Stimulated activated naive CD8-positive, alpha-beta T cell treated with anti-CD3 and anti-CD28 coated beads, Interleukin-15, amount 100 ng/mL, for 72 hours (primary cell): ENCODE results near the gene XKR3.
A peak's percentile ranks its signal among the peaks of the same experiment; 100 is the strongest.
"Not testable (repeated sequence)": the region's sequence is repeated elsewhere in the genome, so short reads cannot be mapped to it uniquely, and the experiment has no call there.

Source experiments
- ATAC-seq: fragments of 150-1000 bp; cut with Tn5 transposase; 2 replicates; pipeline ENCODE4 v1.10.0; 2021; ENCODE audit warnings: mild to moderate bottlenecking, moderate library complexity
- DNase-seq, 2 donors: peaks; one replicate each; pipeline ENCODE4 v3.0.0; 2021 to 2022
- H3K27ac Mint-ChIP-seq, 2 donors: one replicate each; pipeline ENCODE4 v1.8.0; 2022; ENCODE audit warnings: mild to moderate bottlenecking in 2 of 2, mixed read lengths in 2 of 2, moderate library complexity in 2 of 2
- H3K27me3 Mint-ChIP-seq: one replicate; pipeline ENCODE4 v1.8.0; 2022; ENCODE audit warnings: mixed read lengths
- H3K4me1 Mint-ChIP-seq: one replicate; pipeline ENCODE4 v1.8.0; 2022; ENCODE audit warnings: mild to moderate bottlenecking, mixed read lengths
- H3K4me3 Mint-ChIP-seq, 2 donors: one replicate each; pipeline ENCODE4 v1.8.0; 2022; ENCODE audit warnings: mild to moderate bottlenecking in 2 of 2, mixed read lengths in 2 of 2, moderate library complexity in 1 of 2
- H3K9me3 Mint-ChIP-seq, 2 donors: one replicate each; pipeline ENCODE4 v1.8.0; 2022; ENCODE audit warnings: mixed read lengths in 2 of 2

The XKR3 gene

GRCh38 chr22:16819249-16819648, 6.0 kb downstream of the XKR3 start:
- Mint-ChIP-seq H3K27me3 (no peaks in the 10 kb centered on the region), H3K4me1 (peaks cover 8% of the 10 kb centered on the region), H3K9me3 (peaks cover 0 to 5% of the 10 kb centered on the region in 2 donors), H3K4me3 (no peak overlapping the region), H3K27ac (no peak overlapping the region)
- ATAC-seq = no peak
- DNase-seq = no peak

- Mint-ChIP-seq H3K9me3 (peaks cover 0 to 5% of the 10 kb centered on the region in 2 donors), H3K27me3 (no peaks in the 10 kb centered on the region), H3K4me3 (no peak overlapping the region), H3K4me1 (peaks cover 4% of the 10 kb centered on the region), H3K27ac (peak overlapping the region in 1 of 2 donors; percentile 44)
- DNase-seq = no peak
- ATAC-seq = no peak
These were observed 6.7 kb downstream of the XKR3 start for GRCh38 chr22:16818538-16818937.

GRCh38 chr22:16815073-16815472, 10.1 kb downstream of the XKR3 start:
- peaks cover 16% of the 10 kb centered on the region for H3K4me1 Mint-ChIP-seq
- no peak overlapping the region for H3K27ac Mint-ChIP-seq
- DNase-seq = no peak
- ATAC-seq = no peak
- peaks cover 0 to 5% of the 10 kb centered on the region in 2 donors for H3K9me3 Mint-ChIP-seq
- no peaks in the 10 kb centered on the region for H3K27me3 Mint-ChIP-seq
- no peak overlapping the region for H3K4me3 Mint-ChIP-seq

GRCh38 chr22:16810188-16810802, 14.9 kb downstream of the XKR3 start:
- H3K4me1 Mint-ChIP-seq = peaks cover 13% of the 10 kb centered on the region

GRCh38 chr22:16808744-16809143, 16.5 kb downstream of the XKR3 start:
- no peak for DNase-seq
- H3K27ac Mint-ChIP-seq = no peak overlapping the region
- H3K9me3 Mint-ChIP-seq = no peaks in the 10 kb centered on the region
- peaks cover 13% of the 10 kb centered on the region for H3K4me1 Mint-ChIP-seq
- no peak overlapping the region for H3K4me3 Mint-ChIP-seq
- no peak for ATAC-seq
- no peaks in the 10 kb centered on the region for H3K27me3 Mint-ChIP-seq

More at GRCh38 chr22:16810188-16810802, 14.9 kb downstream of the XKR3 start:
- Mint-ChIP-seq H3K9me3 (peaks cover 0 to 5% of the 10 kb centered on the region in 2 donors), H3K4me3 (no peak overlapping the region), H3K27ac (peak overlapping the region in 1 of 2 donors; percentile 76), H3K27me3 (no peaks in the 10 kb centered on the region)
- ATAC-seq (no peak), DNase-seq (no peak)

GRCh38 chr22:16807109-16807508, 18.1 kb downstream of the XKR3 start:
- Mint-ChIP-seq H3K27me3 (no peaks in the 10 kb centered on the region), H3K4me3 (no peak overlapping the region), H3K4me1 (peaks cover 13% of the 10 kb centered on the region), H3K27ac (no peak overlapping the region), H3K9me3 (no peaks in the 10 kb centered on the region)
- ATAC-seq (no peak), DNase-seq (no peak)

- Mint-ChIP-seq H3K4me1 (peaks cover 13% of the 10 kb centered on the region), H3K27ac (no peak overlapping the region), H3K9me3 (no peaks in the 10 kb centered on the region), H3K4me3 (no peak overlapping the region), H3K27me3 (no peaks in the 10 kb centered on the region)
- no peak for DNase-seq
- no peak for ATAC-seq
These were observed 18.8 kb downstream of the XKR3 start for GRCh38 chr22:16806401-16806800.

- H3K4me3 Mint-ChIP-seq = no peak overlapping the region
- no peak for ATAC-seq
- no peaks in the 10 kb centered on the region for H3K9me3 Mint-ChIP-seq
- H3K4me1 Mint-ChIP-seq = no peaks in the 10 kb centered on the region
- H3K27me3 Mint-ChIP-seq = no peaks in the 10 kb centered on the region
- no peak for DNase-seq
- H3K27ac Mint-ChIP-seq = no peak overlapping the region
These were observed 20.3 kb downstream of the XKR3 start for GRCh38 chr22:16804882-16805281.

- no peak overlapping the region for H3K4me3 Mint-ChIP-seq
- H3K27ac Mint-ChIP-seq = no peak overlapping the region
- DNase-seq (no peak), ATAC-seq (no peak)
- no peaks in the 10 kb centered on the region for H3K4me1 Mint-ChIP-seq
- no peaks in the 10 kb centered on the region for H3K9me3 Mint-ChIP-seq
- H3K27me3 Mint-ChIP-seq = no peaks in the 10 kb centered on the region
These were observed 21.8 kb downstream of the XKR3 start for GRCh38 chr22:16803255-16803917.

GRCh38 chr22:16801571-16801970, 23.6 kb downstream of the XKR3 start:
- H3K9me3 Mint-ChIP-seq = no peaks in the 10 kb centered on the region
- DNase-seq (no peak), ATAC-seq (no peak)
- H3K27me3 Mint-ChIP-seq = no peaks in the 10 kb centered on the region
- no peak overlapping the region for H3K4me3 Mint-ChIP-seq
- H3K27ac Mint-ChIP-seq = no peak overlapping the region
- H3K4me1 Mint-ChIP-seq = no peaks in the 10 kb centered on the region

GRCh38 chr22:16801088-16801487, 24.1 kb downstream of the XKR3 start:
- no peak for DNase-seq
- Mint-ChIP-seq H3K4me1 (no peaks in the 10 kb centered on the region), H3K27ac (no peak overlapping the region), H3K9me3 (no peaks in the 10 kb centered on the region), H3K4me3 (no peak overlapping the region), H3K27me3 (no peaks in the 10 kb centered on the region)
- ATAC-seq = no peak

- Mint-ChIP-seq H3K27me3 (no peaks in the 10 kb centered on the region), H3K27ac (no peak overlapping the region), H3K4me1 (no peaks in the 10 kb centered on the region), H3K4me3 (no peak overlapping the region), H3K9me3 (no peaks in the 10 kb centered on the region)
- ATAC-seq (no peak), DNase-seq (no peak)
These were observed 24.9 kb downstream of the XKR3 start for GRCh38 chr22:16800358-16800757.

GRCh38 chr22:16795504-16795903, 29.7 kb downstream of the XKR3 start:
- not testable (repeated sequence) for H3K4me1 Mint-ChIP-seq, DNase-seq, ATAC-seq, H3K9me3 Mint-ChIP-seq, H3K4me3 Mint-ChIP-seq, H3K27ac Mint-ChIP-seq, H3K27me3 Mint-ChIP-seq

GRCh38 chr22:16793831-16794230, 31.4 kb downstream of the XKR3 start:
- Mint-ChIP-seq H3K4me3 (no peak overlapping the region), H3K27ac (no peak overlapping the region), H3K9me3 (no peaks in the 10 kb centered on the region), H3K4me1 (no peaks in the 10 kb centered on the region), H3K27me3 (no peaks in the 10 kb centered on the region)
- ATAC-seq (no peak), DNase-seq (no peak)

GRCh38 chr22:16789860-16790493, 35.2 kb downstream of the XKR3 start:
- Mint-ChIP-seq H3K27me3 (no peaks in the 10 kb centered on the region), H3K9me3 (no peaks in the 10 kb centered on the region), H3K4me3 (no peak overlapping the region), H3K27ac (no peak overlapping the region), H3K4me1 (no peaks in the 10 kb centered on the region)
- DNase-seq = no peak
- ATAC-seq = no peak

GRCh38 chr22:16783930-16784354, 41.3 kb downstream of the XKR3 start:
- H3K9me3 Mint-ChIP-seq = no peaks in the 10 kb centered on the region
- DNase-seq (no peak), ATAC-seq (no peak)
- no peak overlapping the region for H3K4me3 Mint-ChIP-seq
- no peaks in the 10 kb centered on the region for H3K4me1 Mint-ChIP-seq
- H3K27me3 Mint-ChIP-seq = no peaks in the 10 kb centered on the region
- no peak overlapping the region for H3K27ac Mint-ChIP-seq
